Gastrocnemius medialis (tissue), 4 donors: Measurements from ENCODE around the gene NSUN2. TPM values are rescaled to one million over a fixed set of nuclear protein-coding genes. Genes with fewer than 3 reads are reported as not detected.

ENCODE experiments used
- ATAC-seq, 2 donors: fragments of 150-250 bp; one replicate each; pipeline ENCODE4 v1.9.1; 2016
- DNase-seq, 2 donors: peaks; one replicate each; pipeline ENCODE4 v3.0.0-alpha.2; 2019
- H3K27ac ChIP-seq, 4 donors: fragments of 200-600 bp; sonication (generic); 1 replicate in 1 of 4; 2 replicates in 3 of 4; pipeline ENCODE4 v1.5.1; 2016 to 2018; ENCODE audit warnings: mild to moderate bottlenecking in 2 of 4, moderate library complexity in 1 of 4
- H3K27me3 ChIP-seq, 3 donors: fragments of 200-600 bp; sonication (generic) in 2 of 3; 1 replicate in 1 of 3; 2 replicates in 2 of 3; pipeline versions ENCODE4 v1.5.1 to v1.6.0; 2016 to 2019; ENCODE audit warnings: mild to moderate bottlenecking in 1 of 3, moderate library complexity in 1 of 3
- H3K36me3 ChIP-seq, 2 donors: fragments of 200-600 bp; sonication (generic) in 1 of 2; one replicate each; pipeline ENCODE4 v1.5.1; 2017 to 2018
- H3K4me1 ChIP-seq, 2 donors: fragments of 200-600 bp; sonication (generic) in 1 of 2; one replicate each; pipeline ENCODE4 v1.5.1; 2016 to 2017; ENCODE audit warnings: mild to moderate bottlenecking in 2 of 2
- H3K4me3 ChIP-seq, 4 donors: fragments of 200-600 bp; sonication (generic) in 3 of 4; 1 replicate in 1 of 4; 2 replicates in 3 of 4; pipeline ENCODE4 v1.5.1; 2016 to 2019; ENCODE audit warnings: mild to moderate bottlenecking in 2 of 4
- H3K9me3 ChIP-seq, 3 donors: fragments of 200-600 bp; sonication (generic) in 2 of 3; 1 replicate in 1 of 3; 2 replicates in 2 of 3; pipeline ENCODE4 v1.5.1; 2016 to 2019
- CTCF ChIP-seq, 5 experiments: fragments of 450-650 bp in 3 of 5; fragments of 200-600 bp in 2 of 5; sonication (generic) in 2 of 5; IDR thresholded peaks in 4 of 5; conservative IDR thresholded peaks in 1 of 5; 1 replicate in 4 of 5; 2 replicates in 1 of 5; pipeline ENCODE4 v1.5.1; 2016 to 2019; ENCODE audit warnings: antibody characterized with exemption in 5 of 5, mild to moderate bottlenecking in 3 of 5, moderate library complexity in 3 of 5
- POLR2A ChIP-seq, 2 donors: fragments of 450-650 bp; IDR thresholded peaks; one replicate each; pipeline ENCODE4 v1.6.1; 2017; ENCODE audit warnings: antibody characterized with exemption in 2 of 2, mild to moderate bottlenecking in 2 of 2, moderate library complexity in 2 of 2
- in situ Hi-C, 4 donors: fragments of 200-750 bp; cut with MboI; loops; one replicate each; pipeline versions ENCODE4 v1.15.0 to v1.8.0; 2017; ENCODE audit warnings: low sequenced_read_pairs in 4 of 4
- intact Hi-C: fragments of 100-400 bp; cut with DNase I; formaldehyde crosslinking; loops from one replicate; pipeline ENCODE4 v1.15.1; 2023; ENCODE audit warnings: low total_unique reads
- total RNA-seq, 4 donors: library from RNA; depleted of rRNA; stranded (reverse); fragments of >200 nt; gene quantifications; one replicate each; pipeline versions ENCODE4 v1.1.0 to v1.2.3, GENCODE V29; 2016

Gene NSUN2
- total RNA-seq, 4 donors from 2014 or later: 29.4 to 45.9 (median 38.0) TPM

DNA sequence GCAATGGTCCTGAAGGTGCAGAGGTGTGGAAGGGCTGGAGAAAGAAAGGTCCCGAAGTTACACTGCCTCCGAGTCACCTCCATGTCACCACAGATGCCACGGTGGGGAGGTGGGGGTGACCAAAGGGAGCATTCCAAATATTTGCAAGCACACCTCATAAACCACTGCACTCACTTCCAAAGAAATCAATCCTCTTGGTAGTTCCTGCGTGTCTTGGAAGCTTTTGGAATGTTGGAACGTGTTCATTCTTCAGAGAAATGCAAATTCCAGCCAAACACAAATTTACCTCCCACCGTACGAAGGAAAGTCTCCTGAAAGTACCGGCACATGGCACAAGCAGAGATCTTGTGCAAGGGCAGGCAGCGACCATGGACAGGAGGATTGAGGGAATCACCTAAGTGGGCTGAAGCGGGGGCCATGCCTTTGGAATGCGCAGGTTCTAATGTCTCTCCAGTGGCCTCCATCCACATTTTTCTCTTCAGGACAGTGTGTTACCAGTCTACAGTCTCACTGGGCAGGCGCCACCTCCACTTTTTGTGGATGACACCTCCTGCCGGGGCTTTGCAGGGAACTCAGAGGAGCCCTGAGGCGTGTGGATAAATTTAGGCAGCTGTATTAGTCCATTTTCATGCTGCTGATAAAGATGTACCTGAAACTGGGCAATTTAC lies 54.0 kb downstream of the NSUN2 start:
- DNase-seq (no peak), ATAC-seq (no peak)
- in situ Hi-C loops: loop anchor here in 3 of 4 donors (10.0 to 25.0 kb wide), 3 partner anchors 692 to 1094 kb away; no protein-coding TSS in a partner anchor
- H3K4me3 ChIP-seq: no peak overlapping the region
- no peak overlapping the region for H3K27ac ChIP-seq
- intact Hi-C loops: loop anchor here (5.0 to 10.0 kb wide), 2 partner anchors 692 to 784 kb away; no protein-coding TSS in a partner anchor
- no peaks in the 10 kb centered on the region for H3K9me3 ChIP-seq
- peaks cover 0 to 3% (median 0%) of the 10 kb centered on the region in 3 donors for H3K27me3 ChIP-seq
- H3K4me1 ChIP-seq: peaks cover 10 to 13% of the 10 kb centered on the region in 2 donors
- TF ChIP-seq CTCF (IDR thresholded peaks at IDR 0.05 in 4 of 5, conservative IDR thresholded peaks at IDR 0.05 in 1 of 5) (no peak), POLR2A (IDR thresholded peaks at IDR 0.05) (no peak)
- H3K36me3 ChIP-seq: no peaks in the 10 kb centered on the region

DNA sequence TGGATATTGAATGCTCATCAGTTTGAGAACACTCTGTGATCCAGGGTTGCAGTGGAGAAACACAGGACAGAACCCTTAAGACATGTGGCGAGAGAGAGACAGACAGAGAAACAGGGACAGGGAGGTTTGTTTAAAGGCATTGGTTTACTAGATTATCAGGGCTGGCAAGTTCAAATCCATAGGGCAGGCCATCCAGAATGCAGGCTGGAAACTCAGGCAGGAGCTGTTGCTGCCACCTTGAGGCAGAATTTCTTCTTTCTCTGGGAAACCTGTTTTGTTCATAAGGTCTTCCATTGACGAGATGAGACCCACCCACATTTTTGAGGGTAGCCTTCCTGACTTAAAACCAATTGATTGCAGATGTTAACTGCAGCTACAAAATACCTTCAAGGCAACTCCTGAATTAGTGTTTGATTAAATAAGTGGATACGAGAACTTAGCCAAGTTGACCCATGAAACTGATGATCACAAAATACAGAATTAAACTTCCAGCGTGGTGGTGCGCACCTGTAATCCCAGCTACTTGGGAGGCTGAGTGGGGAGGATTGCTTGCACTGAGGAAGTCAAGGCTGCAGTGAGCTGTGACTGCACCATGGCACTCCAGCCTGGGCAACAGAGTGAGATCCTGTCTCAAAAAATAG lies 55.9 kb downstream of the NSUN2 start:
- in situ Hi-C loops: loop anchor here in 3 of 4 donors (10.0 to 25.0 kb wide), 3 partner anchors 690 to 1092 kb away; no protein-coding TSS in a partner anchor

GRCh38 chr5:6574537-6575245 lies 58.2 kb downstream of the NSUN2 start:
- in situ Hi-C loops: loop anchor here in 3 of 4 donors (10.0 to 25.0 kb wide), 3 partner anchors 687 to 1090 kb away; no protein-coding TSS in a partner anchor

More for the DNA sequence above, 55.9 kb downstream of the NSUN2 start:
- Histone ChIP-seq H3K4me3 (no peak overlapping the region), H3K27me3 (no peaks in the 10 kb centered on the region), H3K36me3 (no peaks in the 10 kb centered on the region), H3K4me1 (peaks cover 6 to 13% of the 10 kb centered on the region in 2 donors), H3K9me3 (no peaks in the 10 kb centered on the region), H3K27ac (peak overlapping the region; percentile 54 to 80 (median 66))
- DNase-seq (peak in 1 of 2 donors; percentile 36), ATAC-seq (peak; percentile 58 to 67)
- TF ChIP-seq POLR2A (IDR thresholded peaks at IDR 0.05) (no peak), CTCF (IDR thresholded peaks at IDR 0.05 in 4 of 5, conservative IDR thresholded peaks at IDR 0.05 in 1 of 5) (peak; percentile 43 to 71 (median 57))
- intact Hi-C loops: loop anchor here (1.0 to 10.0 kb wide), 6 partner anchors 122 to 1080 kb away; partner anchors contain the start of gene MED10

More at GRCh38 chr5:6574537-6575245, 58.2 kb downstream of the NSUN2 start:
- peaks cover 6 to 13% of the 10 kb centered on the region in 2 donors for H3K4me1 ChIP-seq
- peak overlapping the region; percentile 56 to 80 (median 61) for H3K27ac ChIP-seq
- no peak overlapping the region for H3K4me3 ChIP-seq
- peak in 1 of 5 experiments; percentile 32 for TF ChIP-seq CTCF (IDR thresholded peaks at IDR 0.05 in 4 of 5, conservative IDR thresholded peaks at IDR 0.05 in 1 of 5)
- TF ChIP-seq POLR2A (IDR thresholded peaks at IDR 0.05): no peak
- H3K36me3 ChIP-seq: no peaks in the 10 kb centered on the region
- intact Hi-C loops: loop anchor here (1.0 to 10.0 kb wide), 5 partner anchors 23 to 780 kb away; no protein-coding TSS in a partner anchor
- no peaks in the 10 kb centered on the region for H3K9me3 ChIP-seq
- H3K27me3 ChIP-seq: no peaks in the 10 kb centered on the region
- peak; percentile 87 for ATAC-seq
- DNase-seq: peak; percentile 45 to 64
